Stimulated activated CD4-positive, alpha-beta T cell treated with anti-CD3 and anti-CD28 coated beads, Interleukin-4, amount 100 ng/mL, for 24 hours (primary cell): ENCODE measurements around the gene PUM2.

Experiments used
- DNase-seq: peaks from one replicate; pipeline ENCODE4 v3.0.0-alpha.2; 2020

PUM2 gene

DNA sequence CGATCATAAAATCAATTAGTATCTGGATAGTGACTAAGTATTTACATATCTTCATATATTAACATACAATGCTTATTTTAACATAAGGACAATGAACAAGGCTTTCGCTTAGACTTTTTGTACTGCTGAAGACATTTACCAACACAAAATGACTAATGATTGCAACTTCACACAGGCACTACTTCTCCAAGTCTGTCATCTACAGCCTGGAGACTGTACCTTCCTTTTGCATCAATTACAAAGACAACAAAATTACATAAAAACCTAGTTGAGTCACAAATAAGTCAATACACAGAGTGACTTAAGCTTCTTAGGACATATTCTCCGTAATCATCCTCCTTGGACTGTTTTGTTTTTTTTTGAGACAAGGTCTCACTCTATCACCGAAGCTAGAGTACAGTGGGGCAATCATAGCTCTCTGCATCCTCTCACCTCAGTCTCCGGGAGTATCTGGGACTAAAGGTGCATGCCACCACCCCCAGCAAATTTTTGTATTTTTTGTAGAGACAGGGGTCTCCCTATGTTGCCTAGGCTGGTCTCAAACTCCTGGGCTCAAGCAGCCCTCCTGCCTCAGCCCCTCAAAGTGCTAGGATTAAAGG is 15.9 kb downstream of the PUM2 start:
- no peak for DNase-seq

DNA sequence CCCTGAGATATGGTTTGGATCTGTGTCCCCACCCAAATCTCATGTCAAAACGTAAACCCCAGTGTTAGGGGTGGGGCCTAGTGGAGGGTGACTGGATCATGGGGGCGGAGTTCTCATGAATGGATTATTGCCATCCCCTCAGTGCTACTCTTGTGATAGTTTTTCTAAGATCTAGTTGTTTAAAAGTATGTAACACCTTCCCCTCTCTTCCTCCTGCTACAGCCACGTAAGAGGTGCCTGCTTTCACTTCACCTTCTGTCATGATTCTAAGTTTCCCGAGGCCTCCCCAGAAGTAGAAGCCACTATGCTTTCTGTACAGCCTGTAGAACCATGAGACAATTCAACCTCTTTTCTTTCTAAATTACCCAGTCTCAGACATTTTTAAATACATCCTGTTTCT is 16.9 kb downstream of the PUM2 start:
- no peak for DNase-seq

DNA sequence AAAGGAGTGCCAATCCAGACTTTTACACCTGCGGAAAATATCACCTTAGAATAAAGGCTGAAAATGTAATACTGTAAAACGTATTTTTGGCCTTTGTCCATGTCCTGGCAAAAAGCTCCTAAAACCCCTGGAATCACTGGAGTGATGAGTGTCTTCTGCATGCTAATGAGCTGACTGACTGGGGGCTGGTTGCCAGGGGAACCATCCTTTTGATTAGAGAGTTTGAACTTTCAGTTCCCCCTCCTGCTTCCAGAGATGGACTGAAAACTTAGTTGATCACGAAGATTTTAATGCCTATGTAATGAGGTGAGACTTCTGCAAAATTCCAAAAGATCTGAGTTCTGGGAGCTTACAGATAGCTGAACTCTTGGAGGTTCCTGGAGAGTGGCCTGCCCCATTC is 20.5 kb downstream of the PUM2 start:
- no peak for DNase-seq

DNA sequence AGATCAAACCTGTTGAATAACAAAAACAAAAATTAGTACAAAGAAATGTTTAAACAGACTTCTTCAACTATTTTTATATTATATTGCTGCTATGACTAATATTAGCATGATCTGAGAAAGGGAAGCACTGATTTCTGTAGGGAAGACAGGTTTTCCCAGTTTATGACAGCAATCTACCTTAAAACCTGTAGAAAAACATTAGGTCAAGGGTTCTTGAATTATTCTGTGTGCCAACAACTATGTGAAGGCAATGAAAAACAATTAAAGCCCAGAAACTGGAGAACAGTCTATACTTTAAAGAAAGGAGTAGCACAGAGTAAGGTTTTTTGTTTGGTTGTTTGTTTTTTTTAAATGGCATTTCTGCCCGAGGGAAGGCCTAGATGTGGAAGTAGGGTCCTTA is 23.3 kb downstream of the PUM2 start:
- no peak for DNase-seq

DNA sequence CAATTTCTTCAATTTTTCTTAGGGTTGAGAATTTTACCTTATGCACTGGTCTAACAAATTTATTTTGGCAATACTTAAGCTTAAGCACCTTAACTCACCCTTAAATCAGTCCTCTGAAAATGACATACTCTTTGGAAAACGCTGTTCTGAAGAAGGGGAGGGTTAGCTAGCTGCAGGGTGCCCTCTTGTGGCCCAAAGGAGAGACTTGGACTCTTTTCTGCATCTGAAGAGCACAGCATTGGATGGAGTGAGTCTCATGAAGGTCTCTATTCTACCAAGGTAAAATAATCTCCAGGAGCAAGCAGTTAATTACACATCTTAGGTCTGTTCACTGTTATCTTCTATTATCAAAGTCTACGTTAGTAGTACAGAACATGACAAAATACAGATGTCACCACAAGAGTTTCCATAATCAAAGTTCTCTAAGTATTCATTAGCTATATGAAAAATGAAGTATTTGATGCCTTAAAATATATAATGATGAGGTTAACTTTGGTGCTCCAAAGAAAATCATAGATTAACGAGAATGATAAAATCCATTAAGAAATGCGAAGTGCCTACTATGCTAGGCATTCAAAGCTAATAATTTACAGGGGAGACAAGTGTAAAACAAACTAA is 24.4 kb downstream of the PUM2 start:
- DNase-seq, result peak; percentile 53

DNA sequence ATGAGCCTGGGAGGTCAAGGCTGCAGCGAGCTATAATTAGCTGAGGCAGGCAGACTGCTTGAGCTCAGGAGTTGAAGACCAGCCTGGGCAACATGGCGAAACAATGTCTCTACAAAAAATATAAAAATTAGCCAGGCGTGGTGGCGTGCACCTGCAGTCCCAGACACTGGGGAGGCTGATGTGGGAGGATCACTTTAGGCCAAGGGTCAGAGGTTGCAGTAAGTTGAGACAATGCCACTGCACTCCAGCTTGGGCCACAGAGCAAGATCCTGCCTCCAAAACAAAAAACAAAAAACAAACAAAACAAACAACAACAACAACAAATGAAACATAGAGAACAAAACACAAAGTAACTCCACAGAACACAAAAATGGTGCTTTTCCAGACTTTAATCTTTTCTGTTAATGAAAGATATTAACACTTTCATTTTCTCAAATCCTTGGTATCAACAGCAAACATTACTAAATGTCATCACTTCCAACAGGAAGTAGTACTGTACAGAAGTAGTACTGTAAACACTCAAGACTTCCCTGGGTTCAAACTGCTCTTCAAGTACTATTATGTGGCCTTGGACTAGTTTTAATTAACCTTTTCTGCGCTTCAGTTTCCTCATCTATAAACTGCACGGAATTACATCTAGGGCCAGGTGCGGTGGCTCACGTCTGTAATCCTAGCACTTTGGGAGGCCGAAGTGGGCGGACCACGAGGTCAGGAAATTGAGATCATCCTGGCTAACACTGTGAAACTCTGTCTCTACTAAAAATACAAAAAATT is 27.9 kb downstream of the PUM2 start:
- DNase-seq, result no peak

DNA sequence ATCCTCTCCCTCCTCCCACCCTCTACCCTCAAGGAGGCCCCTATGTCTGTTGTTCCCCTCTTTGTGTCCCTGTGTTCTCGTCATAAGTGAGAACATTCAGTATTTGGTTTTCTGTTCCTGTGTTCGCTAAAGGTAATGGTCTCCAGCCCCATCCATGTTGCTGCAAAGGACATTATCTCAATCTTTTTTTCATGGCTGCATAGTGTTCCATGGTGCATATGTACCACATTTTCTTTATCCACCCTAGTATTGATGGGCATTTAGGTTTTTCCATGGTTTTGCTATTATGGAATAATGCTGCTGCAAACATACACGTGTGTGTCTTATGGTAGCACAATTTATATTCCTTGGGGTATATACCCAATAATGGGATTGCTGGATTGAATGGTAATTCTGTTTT is 33.0 kb downstream of the PUM2 start:
- no peak for DNase-seq

DNA sequence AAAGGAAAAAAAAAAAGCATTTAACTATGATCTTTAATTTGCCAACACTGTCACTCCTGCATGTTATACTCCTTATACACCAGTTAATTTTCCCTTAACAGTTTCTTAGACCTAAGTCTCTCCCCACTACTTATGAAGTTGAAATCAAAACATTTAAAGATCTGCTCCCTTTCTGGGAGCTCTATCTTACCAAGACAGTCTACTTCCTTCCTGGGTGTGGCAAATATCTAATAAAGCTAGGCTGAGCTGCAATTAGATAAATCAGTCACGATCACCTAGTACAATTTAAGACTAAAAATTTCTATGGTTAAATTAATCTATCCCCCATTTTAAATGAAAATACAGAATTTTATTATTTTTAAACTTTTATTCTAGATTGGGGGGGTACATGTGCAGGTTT is 33.4 kb downstream of the PUM2 start:
- no peak for DNase-seq

DNA sequence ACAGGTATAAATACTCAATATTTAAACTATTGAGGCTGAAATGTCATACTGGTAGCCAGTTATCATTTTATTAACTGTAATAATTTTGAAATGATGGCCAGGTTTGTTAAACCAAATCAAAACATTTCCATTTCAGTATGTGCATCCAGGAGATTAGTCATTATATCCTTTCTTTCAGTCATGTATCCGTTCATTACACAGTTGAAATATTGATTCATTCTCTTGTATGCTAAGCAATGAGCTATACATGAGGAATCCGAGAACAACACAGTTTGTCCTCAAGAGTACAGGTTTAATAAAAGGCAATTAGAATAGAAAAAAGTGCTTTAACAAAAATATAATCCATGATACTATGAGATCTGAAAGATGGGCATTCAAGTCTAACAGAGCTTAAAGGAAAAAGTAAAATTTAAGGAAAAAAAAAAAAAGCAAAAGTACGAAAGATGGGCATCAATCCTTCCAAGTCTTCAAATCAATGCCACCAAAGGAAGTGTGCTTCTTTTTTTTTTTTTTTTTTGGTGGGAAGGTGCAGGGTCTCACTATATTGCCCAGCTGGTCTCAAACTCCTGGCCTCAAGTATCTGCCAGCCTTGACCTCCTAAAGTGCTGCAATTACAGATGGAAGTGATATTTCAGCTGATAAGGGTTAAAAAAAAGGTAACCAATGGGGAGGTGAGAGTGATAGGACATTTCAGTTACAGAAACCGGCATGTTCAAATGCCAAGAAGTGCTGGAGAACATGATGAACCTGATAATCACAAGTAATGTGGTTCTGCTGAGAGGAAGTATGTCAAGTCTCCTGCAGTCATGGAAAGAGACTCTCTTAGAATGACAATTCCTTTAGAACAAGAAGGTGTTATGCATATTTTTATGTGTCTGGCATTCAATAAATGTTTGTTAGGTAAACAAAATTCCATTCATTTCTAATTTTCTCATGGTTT is 35.8 kb downstream of the PUM2 start:
- DNase-seq, result no peak

DNA sequence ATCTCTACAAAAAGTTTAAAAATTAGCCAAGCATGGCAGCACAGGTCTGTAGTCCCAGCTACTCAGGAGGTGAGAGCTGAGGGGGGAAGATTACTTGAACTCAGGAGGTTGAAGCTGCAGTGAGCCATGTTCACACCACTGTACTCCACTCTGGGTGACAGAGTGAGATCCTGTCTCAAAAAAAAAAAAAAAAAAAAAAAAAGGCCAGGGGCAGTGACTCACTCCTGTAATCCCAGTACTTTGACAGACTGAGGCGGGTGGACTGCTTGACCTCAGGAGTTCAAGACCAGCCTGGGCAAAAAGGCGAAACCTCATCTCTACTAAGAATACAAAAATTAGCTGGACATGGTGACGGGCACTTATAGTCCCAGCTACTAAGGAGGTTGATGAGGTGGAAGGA is 37.0 kb downstream of the PUM2 start:
- DNase-seq, result no peak

DNA sequence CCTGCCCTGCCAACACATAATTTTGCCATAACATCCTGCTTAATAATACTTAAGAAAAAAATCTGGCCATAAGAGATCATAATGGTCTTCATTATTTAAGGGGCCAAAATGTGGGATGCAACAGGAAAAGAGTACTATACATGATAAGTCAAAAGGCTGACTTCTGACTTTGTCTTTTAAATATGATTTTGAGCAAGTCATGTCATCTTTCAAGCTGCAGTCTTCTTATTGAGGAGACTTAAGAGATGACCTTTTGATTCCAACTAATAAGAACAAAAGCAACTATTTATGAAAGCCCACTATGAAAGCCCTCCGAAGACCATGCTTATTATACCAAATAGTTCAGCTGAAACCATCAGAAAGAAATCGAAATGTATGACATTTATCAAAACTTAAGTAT is 41.6 kb downstream of the PUM2 start:
- DNase-seq, result no peak

DNA sequence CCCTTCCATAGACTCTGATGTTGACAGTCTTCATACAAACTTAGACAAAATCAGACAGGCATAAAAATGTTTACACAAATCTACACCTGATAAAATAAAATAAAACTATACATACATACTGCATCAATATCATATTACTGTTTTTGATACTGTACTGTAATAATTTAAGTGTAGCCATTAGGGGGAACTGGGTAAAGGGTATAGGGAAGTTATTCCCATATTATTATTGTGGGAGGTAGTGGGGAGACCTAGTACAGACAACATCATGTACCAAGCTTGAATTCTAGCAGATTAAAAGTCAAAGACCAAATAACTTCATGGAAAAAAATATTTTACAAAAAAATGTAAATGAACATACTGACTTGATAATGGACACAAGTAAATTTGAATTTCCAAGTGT is 43.3 kb downstream of the PUM2 start:
- no peak for DNase-seq

DNA sequence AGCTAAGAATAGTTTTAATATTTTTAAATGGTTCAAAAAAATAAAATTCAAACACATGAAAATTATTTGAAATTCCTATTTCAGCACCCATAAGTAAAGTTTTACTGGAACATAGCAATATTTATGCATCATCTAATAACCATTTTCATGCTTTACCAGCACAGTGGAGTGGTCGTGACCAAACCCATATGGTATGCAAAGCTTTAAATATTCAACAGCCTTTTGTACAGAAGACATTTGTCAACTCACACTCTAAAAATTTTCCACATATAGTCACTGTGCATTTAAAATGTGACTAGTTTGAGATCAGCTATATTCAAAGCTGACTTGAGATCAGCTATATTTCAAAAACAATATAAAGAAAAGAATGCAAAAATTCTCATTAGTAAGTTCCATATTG is 46.2 kb downstream of the PUM2 start:
- no peak for DNase-seq

DNA sequence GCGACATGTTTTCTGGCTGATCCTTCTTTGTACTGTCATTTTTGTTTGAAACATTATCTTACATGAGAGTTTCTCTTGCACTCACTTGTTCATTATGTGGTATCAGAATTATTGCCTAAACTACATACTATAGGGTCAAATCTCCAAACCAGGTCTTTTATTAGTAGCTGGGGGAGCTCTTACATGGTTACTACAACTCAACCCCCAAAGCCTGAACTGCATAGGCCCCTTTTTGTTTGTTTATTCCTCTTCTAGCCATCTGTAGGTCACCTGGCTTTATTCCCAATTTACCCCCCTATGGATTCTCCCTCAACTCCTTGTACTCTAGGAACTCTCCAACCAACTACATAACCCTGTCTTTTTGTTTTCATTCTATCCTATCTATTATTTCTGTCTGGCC is 46.7 kb downstream of the PUM2 start:
- DNase-seq, result no peak

DNA sequence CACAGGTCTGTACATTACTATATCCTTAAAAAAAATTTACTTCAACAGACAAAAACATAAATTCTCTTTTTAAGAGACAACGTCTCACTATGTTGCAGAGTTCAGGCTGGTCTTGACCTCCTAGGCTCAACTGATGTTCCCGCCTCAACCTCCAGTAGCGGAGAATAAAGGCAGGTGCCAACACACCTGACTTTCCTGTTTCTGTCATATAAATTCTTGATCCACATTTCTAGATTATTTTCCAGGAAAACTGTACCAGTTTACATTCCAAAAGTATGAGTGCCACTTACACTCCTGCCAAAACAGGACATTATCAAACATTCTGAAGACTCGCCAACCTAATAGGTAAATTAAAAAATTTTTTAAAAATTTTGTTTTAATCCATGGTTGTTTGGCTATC is 48.6 kb downstream of the PUM2 start:
- DNase-seq, result no peak

DNA sequence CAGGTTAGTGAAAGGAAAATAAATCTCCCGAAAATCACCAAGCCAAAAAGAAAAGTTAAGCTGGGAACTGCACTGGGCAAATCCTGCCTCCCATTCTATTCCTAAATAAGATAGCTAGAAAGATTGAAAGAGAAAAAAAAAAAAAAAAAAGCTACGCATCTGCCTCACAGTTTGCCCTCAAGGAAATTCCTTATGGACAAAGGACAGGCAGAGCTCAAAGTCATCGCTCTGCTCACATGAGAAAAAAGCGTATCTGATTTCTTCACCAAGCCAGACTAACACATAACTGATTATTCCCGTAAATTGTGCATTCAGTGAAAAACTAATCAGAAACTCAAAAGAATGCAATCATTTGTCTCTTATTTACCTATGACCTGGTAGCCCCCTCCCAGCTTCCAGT is 50.0 kb downstream of the PUM2 start:
- no peak for DNase-seq

DNA sequence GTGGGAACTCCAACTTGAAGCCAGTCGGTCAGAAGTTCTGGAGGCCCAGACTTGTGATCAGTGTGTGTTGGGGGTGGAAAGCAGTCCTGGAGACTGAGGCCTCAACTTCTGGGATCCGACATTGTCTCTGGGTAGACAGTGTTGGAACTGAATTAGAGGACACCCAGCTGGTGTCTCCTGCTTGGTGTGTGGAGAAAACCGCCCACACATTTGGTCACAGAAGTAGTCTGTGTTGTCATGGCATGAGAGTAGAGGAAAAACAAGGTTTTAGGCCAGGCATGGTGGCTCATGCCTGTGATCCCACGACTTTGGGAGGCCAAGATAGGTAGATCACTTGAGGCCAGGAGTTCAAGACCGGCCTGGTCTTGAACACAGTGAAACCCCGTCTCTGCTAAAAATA is 51.5 kb downstream of the PUM2 start:
- DNase-seq, result no peak

DNA sequence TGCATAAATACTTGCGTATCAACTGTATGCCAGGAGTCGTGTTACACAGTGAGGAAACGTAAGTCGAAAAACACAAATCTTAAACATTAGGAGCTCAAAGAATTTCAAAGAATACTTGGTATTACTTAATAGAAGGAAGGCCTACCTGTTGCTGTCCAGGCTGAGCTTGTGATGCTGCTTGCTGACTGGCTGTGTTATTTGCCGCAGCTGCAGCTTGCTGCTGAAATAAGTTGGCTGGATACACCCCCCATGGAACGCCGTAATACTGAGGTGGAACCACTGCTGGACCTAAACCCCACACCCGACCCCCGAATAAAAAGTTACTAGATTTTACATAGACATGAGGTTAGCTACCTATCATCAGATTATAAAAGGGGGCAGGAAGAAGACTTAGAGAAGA is 56.4 kb downstream of the PUM2 start:
- no peak for DNase-seq

DNA sequence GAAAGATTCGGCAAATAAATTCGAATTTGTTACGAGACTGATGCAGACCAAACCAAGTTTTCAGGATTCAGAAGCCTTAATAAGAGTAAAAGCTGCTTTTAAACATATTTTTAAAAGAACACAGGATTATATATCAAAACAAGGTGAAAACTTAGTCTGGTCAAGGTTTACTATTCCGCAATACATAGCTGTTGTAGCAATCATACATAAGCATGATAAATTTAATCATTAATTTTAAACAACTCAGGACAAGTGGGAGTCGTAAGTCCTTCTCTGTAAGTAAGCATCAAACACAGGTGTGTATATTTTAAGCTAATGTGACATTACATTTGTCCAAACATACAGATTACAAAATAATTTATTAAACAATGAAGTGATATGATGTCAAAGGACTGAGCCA is 57.7 kb downstream of the PUM2 start:
- DNase-seq, result no peak

DNA sequence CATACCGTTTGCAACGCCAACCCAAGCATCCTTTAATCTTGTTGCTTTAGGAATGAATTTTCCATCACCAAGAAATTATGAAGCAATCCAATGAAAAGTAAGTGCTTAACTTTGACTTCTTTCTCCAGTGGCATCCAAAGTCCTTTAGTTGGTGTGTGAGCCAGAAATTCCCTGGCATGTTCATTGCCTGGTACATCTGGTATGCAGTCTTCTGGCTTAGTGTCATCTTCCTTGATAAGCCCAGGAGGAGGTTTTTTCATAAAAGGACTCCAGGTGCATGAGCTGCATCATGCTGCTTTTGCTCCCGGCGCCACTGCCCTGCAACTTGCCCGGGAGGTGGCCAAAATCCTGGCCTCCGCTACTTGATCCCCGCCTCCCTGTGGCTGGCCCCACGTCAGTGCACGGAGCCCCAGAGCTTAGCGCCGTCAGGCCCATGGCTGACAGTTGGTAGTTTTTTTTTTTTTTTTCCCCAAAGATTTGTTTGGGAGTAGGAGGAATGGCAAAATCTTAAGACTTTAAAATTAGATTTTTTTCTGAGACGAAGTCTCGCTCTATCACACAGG is 58.7 kb downstream of the PUM2 start:
- DNase-seq, result no peak

DNA sequence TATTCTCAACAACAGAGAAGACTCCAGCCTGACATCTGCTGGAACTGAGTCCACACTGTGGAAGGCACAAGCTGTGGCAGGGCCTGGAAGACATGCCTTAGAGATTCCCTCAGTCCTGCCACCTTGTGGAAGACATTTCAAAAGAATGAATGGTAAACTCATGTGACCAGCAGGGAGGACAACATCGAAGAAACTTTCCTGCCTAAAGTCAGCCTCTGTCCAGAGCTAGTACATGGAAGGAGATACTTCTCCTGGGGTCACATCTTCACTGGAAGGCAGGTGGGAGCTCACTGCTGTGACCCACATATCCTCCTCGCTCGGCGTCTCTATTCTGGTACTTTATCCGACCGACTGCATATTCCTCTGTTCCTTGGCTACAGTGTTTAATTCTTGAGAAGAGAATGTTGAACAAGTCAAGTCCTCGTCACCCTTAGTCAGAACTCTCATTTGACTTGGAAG is 59.5 kb downstream of the PUM2 start:
- no peak for DNase-seq

DNA sequence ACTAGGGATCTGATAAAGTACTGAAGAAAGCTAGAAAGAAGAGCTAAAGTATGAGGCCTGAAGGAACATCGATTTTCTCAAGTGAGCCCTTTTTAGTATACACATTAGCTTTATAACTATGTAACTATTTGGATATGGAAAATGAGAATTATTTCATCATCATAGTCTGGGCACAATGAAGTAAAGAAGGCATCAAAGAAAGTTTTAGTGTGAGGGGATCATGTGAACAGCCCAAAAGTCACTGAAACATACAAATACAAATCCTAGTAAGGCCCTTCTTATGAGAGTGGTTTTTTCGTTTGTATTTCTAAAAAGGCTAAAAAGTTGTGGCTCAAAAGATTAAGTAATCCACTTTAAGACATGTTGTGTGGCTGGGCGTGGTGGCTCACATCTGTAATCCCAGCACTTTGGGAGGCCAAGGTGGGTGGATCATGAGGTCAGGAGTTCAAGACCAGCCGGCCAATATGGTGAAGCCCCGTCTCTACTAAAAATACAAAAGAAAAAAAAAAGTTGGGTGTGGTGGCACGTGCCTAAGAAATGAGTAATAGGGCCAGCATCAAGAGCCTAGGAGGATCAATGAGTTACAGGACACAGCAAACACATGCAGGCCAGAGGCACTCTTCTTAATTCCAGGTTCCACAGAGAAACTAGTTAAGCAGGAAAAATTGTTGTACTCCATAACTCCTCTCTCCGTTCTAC is 61.9 kb downstream of the PUM2 start:
- DNase-seq, result no peak
